Keratinocyte (primary cell): ENCODE measurements around the gene CHST8. TPM values are rescaled to one million over a fixed set of nuclear protein-coding genes. Genes with fewer than 3 reads are reported as not detected.

Experiments
- DNase-seq: peaks from one replicate; pipeline ENCODE4 v3.0.0-alpha.2; 2011; ENCODE audit warnings: low read depth, missing footprints, low spot score
- FAIRE-seq: peaks from 2 replicates; lab custom pipeline; 2011; peaks lifted over from hg19 to GRCh38; lab: Jason Lieb, UNC
- H2AFZ ChIP-seq: 2 replicates; pipeline ENCODE4 v1.6.0; 2012; ENCODE audit warnings: low read length, control low read depth, inconsistent platforms; ENCODE audit not compliant: control insufficient read depth
- H3K27ac ChIP-seq: 2 replicates; pipeline ENCODE4 v1.5.1; 2011; ENCODE audit warnings: low read length; ENCODE audit not compliant: control insufficient read depth, insufficient read depth
- H3K27me3 ChIP-seq: 3 replicates; pipeline ENCODE4 v1.6.0; 2011; ENCODE audit warnings: low read length; ENCODE audit not compliant: control insufficient read depth, insufficient read depth; ENCODE audit errors: extremely low read depth
- H3K36me3 ChIP-seq, 2 experiments: 2 replicates in 1 of 2; 3 replicates in 1 of 2; pipeline ENCODE4 v1.5.1; 2011; ENCODE audit warnings: low read length in 2 of 2, mild to moderate bottlenecking in 1 of 2; ENCODE audit not compliant: control insufficient read depth in 2 of 2, insufficient read depth in 2 of 2; ENCODE audit errors: extremely low read depth in 1 of 2
- H3K4me1 ChIP-seq: 3 replicates; pipeline ENCODE4 v1.5.1; 2011; ENCODE audit warnings: low read length; ENCODE audit not compliant: control insufficient read depth, insufficient read depth; ENCODE audit errors: extremely low read depth
- H3K4me2 ChIP-seq: 3 replicates; pipeline ENCODE4 v1.6.0; 2011; ENCODE audit warnings: low read depth, low read length; ENCODE audit not compliant: control insufficient read depth, insufficient read depth; ENCODE audit errors: extremely low read depth
- H3K4me3 ChIP-seq, 3 experiments: fragments of 200-600 bp in 1 of 3; sonication (generic) in 1 of 3; 2 replicates in 2 of 3; 3 replicates in 1 of 3; pipeline ENCODE4 v1.5.1; 2011 to 2016; ENCODE audit warnings: low read length in 3 of 3, mild to moderate bottlenecking in 3 of 3, control low read depth in 2 of 3, inconsistent platforms in 1 of 3, low read depth in 1 of 3, mixed read lengths in 1 of 3, mixed run types in 1 of 3, moderate library complexity in 1 of 3; ENCODE audit not compliant: control insufficient read depth in 2 of 3, insufficient read depth in 2 of 3; ENCODE audit errors: extremely low read depth in 1 of 3
- H3K79me2 ChIP-seq: 2 replicates; pipeline ENCODE4 v1.6.0; 2012; ENCODE audit warnings: low read length; ENCODE audit not compliant: control insufficient read depth, insufficient read depth
- H3K9ac ChIP-seq: 3 replicates; pipeline ENCODE4 v1.6.0; 2011; ENCODE audit warnings: low read length; ENCODE audit not compliant: control insufficient read depth, insufficient read depth; ENCODE audit errors: extremely low read depth
- H3K9me1 ChIP-seq: 3 replicates; pipeline ENCODE4 v1.6.0; 2011; ENCODE audit warnings: low read length; ENCODE audit not compliant: control insufficient read depth, insufficient read depth; ENCODE audit errors: extremely low read depth
- H3K9me3 ChIP-seq: 2 replicates; pipeline ENCODE4 v1.5.1; 2012; ENCODE audit warnings: low read depth, low read length; ENCODE audit not compliant: control insufficient read depth
- H4K20me1 ChIP-seq: 3 replicates; pipeline ENCODE4 v1.6.0; 2011; ENCODE audit warnings: low read length; ENCODE audit not compliant: control insufficient read depth, insufficient read depth; ENCODE audit errors: extremely low read depth
- EZH2 ChIP-seq: IDR thresholded peaks from one replicate; pipeline ENCODE4 v1.6.1; 2012; ENCODE audit warnings: inconsistent platforms, mild to moderate bottlenecking, low read length, moderate library complexity
- dilution Hi-C: fragments of 300-500 bp; cut with MboI; formaldehyde crosslinking; loops from one replicate; pipeline ENCODE4 v1.7.0; 2020; ENCODE audit warnings: low sequenced_read_pairs; ENCODE audit not compliant: extremely low pct_ligation_motif_present
- polyA plus RNA-seq, 5 experiments: library from polyadenylated mRNA; depleted of rRNA in 3 of 5; stranded (reverse) in 3 of 5; stranded (forward) in 1 of 5; unstranded in 1 of 5; fragments of >200 nt; gene quantifications; 1 replicate in 1 of 5; 2 replicates in 3 of 5; 3 replicates in 1 of 5; pipeline versions ENCODE4 v1.2.1 to v1.2.3, GENCODE V29; 2011 to 2012; ENCODE audit warnings: missing spikeins in 2 of 5, low read depth in 1 of 5, low replicate concordance in 1 of 5
- TF ChIP-seq, protein P1 (sequence below), 3 experiments: IDR thresholded peaks in 1 of 3; conservative IDR thresholded peaks in 1 of 3; optimal IDR thresholded peaks in 1 of 3; 2 replicates in 2 of 3; 3 replicates in 1 of 3; pipeline versions ENCODE3 to v1.5.1; 2011; ENCODE audit warnings: low read length in 3 of 3, mild to moderate bottlenecking in 3 of 3, moderate library complexity in 2 of 3, control low read depth in 1 of 3, inconsistent platforms in 1 of 3; ENCODE audit not compliant: insufficient read depth in 2 of 3; ENCODE audit errors: extremely low read depth in 1 of 3

CHST8 gene
- polyA plus RNA-seq, 1 donor (not counting 4 experiments of a cell fraction or from before 2014, with no cell fraction given): not detected

DNA sequence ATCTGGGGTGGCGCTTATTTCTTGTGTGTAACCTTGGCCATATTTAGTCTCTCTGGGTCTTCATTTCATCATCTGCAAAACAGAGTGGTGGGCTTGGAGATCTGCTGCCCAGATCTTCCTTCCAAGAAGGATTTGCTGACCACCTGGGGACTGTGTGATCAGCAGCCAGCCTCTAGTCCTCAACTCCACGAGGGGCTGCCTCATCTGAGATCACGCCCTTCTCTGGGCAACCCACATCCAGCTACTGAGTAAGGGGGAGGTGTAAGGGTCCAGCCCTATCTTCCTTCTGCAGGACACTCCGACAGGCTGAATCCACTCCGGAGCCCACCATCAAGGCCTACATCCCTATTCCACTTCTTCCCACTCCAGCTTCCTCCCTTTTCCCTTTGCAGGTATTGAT, 57.9 kb downstream of the CHST8 start:
- dilution Hi-C loops: no loop called here
- Histone ChIP-seq H3K27me3 (peaks cover 7% of the 10 kb centered on the region), H2AFZ (no peak overlapping the region), H3K9me1 (no peaks in the 10 kb centered on the region), H3K4me3 (no peak overlapping the region), H3K4me1 (no peaks in the 10 kb centered on the region), H3K4me2 (no peak overlapping the region), H3K27ac (no peak overlapping the region), H4K20me1 (no peaks in the 10 kb centered on the region), H3K36me3 (no peaks in the 10 kb centered on the region), H3K9me3 (peaks cover 2% of the 10 kb centered on the region), H3K79me2 (no peaks in the 10 kb centered on the region), H3K9ac (no peak overlapping the region)
- FAIRE-seq: no peak
- DNase-seq: no peak
- TF ChIP-seq EZH2: no peak
- TF ChIP-seq, protein P1, sequence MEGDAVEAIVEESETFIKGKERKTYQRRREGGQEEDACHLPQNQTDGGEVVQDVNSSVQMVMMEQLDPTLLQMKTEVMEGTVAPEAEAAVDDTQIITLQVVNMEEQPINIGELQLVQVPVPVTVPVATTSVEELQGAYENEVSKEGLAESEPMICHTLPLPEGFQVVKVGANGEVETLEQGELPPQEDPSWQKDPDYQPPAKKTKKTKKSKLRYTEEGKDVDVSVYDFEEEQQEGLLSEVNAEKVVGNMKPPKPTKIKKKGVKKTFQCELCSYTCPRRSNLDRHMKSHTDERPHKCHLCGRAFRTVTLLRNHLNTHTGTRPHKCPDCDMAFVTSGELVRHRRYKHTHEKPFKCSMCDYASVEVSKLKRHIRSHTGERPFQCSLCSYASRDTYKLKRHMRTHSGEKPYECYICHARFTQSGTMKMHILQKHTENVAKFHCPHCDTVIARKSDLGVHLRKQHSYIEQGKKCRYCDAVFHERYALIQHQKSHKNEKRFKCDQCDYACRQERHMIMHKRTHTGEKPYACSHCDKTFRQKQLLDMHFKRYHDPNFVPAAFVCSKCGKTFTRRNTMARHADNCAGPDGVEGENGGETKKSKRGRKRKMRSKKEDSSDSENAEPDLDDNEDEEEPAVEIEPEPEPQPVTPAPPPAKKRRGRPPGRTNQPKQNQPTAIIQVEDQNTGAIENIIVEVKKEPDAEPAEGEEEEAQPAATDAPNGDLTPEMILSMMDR (optimal IDR thresholded peaks at IDR 0.05 in 1 of 3, IDR thresholded peaks at IDR 0.05 in 1 of 3, conservative IDR thresholded peaks at IDR 0.05 in 1 of 3; ENCODE audit: extremely low read depth in 1 of 3, insufficient read depth in 2 of 3, low read length in 3 of 3): no peak

DNA sequence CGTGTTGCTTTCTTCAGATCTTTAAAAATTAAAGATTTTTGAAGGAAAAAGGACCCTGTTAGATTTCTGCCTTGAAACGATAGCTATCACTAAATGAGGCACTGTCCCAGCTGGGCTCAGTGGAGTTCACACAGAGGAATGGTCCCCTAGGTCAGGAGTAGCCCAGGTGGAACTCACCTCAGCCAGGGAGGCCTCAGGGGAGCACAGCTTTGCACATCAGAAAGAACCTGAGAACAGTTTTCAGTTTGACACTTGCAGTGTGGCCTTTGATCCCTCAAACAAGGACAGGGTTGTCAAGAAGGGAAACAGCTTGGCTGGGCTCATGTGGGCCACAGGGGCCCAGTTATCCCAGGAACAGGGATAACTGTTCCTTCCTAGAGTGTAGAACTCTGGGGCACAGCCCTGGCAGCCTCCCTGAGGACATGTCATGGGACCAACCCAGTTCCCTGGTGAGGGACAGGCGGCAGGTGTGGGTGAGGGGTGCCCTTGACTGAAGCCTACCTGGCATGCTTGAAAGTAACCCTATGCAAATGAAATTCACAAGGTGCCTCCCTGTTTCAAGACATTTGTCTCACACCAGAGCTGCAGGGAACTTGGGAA, 59.4 kb downstream of the CHST8 start:
- Histone ChIP-seq H3K27me3 (peaks cover 10% of the 10 kb centered on the region), H3K4me1 (no peaks in the 10 kb centered on the region), H3K9ac (no peak overlapping the region), H3K36me3 (no peaks in the 10 kb centered on the region), H3K9me3 (peaks cover 2% of the 10 kb centered on the region), H3K9me1 (no peaks in the 10 kb centered on the region), H3K27ac (no peak overlapping the region), H4K20me1 (no peaks in the 10 kb centered on the region), H2AFZ (no peak overlapping the region), H3K79me2 (no peaks in the 10 kb centered on the region), H3K4me3 (no peak overlapping the region), H3K4me2 (no peak overlapping the region)
- TF ChIP-seq, protein P1 (optimal IDR thresholded peaks at IDR 0.05 in 1 of 3, IDR thresholded peaks at IDR 0.05 in 1 of 3, conservative IDR thresholded peaks at IDR 0.05 in 1 of 3; ENCODE audit: extremely low read depth in 1 of 3, insufficient read depth in 2 of 3, low read length in 3 of 3): no peak
- TF ChIP-seq EZH2: no peak
- DNase-seq (no peak), FAIRE-seq (no peak)
- dilution Hi-C loops: no loop called here
